Ovary (tissue), 3 donors: ENCODE data around the gene YES1.

Experiments used
- CTCF ChIP-seq, 3 donors: fragments of 450-650 bp in 2 of 3; fragments of 200-600 bp in 1 of 3; IDR thresholded peaks; one replicate each; pipeline versions ENCODE4 v1.5.1 to v1.8.0; 2016 to 2022; ENCODE audit warnings: antibody characterized with exemption in 3 of 3, mild to moderate bottlenecking in 1 of 3
- POLR2A ChIP-seq: fragments of 450-650 bp; IDR thresholded peaks from one replicate; pipeline ENCODE4 v1.6.1; 2017; ENCODE audit warnings: antibody characterized with exemption, mild to moderate bottlenecking, moderate library complexity
- donor health status: DM: no; HTN: no; CAD: no.

- no peak for TF ChIP-seq CTCF (IDR thresholded peaks at IDR 0.05)
- TF ChIP-seq POLR2A, result no peak
Observed at GRCh38 chr18:673769-674168, 138.3 kb downstream of the YES1 start.
